ENCODE measurements around the gene PUSL1.

PUSL1 gene

GRCh38 chr1:1307923-1308755, at the start of gene PUSL1, which contains the start of gene ACAP3:
Gene PUSL1, plus strand, starts transcription at chr1:1308597. Its CDS starts 47 bp downstream, at chr1:1308644.
Gene ACAP3, minus strand, starts transcription at chr1:1307930. Its CDS starts 115 bp downstream, at chr1:1307815.
- DNase-seq: peak; percentile 86

GRCh38 chr1:1259119-1259488, 49.3 kb upstream of the PUSL1 start:
- no peak for DNase-seq

GRCh38 chr1:1259540-1259939, 48.9 kb upstream of the PUSL1 start:
- no peak for DNase-seq

- no peak for DNase-seq
Measured at GRCh38 chr1:1259951-1260600, 48.3 kb upstream of the PUSL1 start.

- DNase-seq: no peak
Measured at GRCh38 chr1:1260843-1261560, 47.4 kb upstream of the PUSL1 start.

GRCh38 chr1:1262071-1262470, 46.3 kb upstream of the PUSL1 start:
- no peak for DNase-seq

- DNase-seq: no peak
Measured at GRCh38 chr1:1262758-1263157, 45.6 kb upstream of the PUSL1 start.

GRCh38 chr1:1264026-1264425, 44.4 kb upstream of the PUSL1 start:
- DNase-seq: no peak

- no peak for DNase-seq
Measured at GRCh38 chr1:1264868-1265272, 43.5 kb upstream of the PUSL1 start.

- no peak for DNase-seq
Measured at GRCh38 chr1:1267488-1268283, 40.7 kb upstream of the PUSL1 start.

- DNase-seq: no peak
Measured at GRCh38 chr1:1268284-1268682, 40.1 kb upstream of the PUSL1 start.

GRCh38 chr1:1270813-1271212, 37.6 kb upstream of the PUSL1 start:
- no peak for DNase-seq

GRCh38 chr1:1272341-1273208, 35.8 kb upstream of the PUSL1 start:
- DNase-seq: no peak

- no peak for DNase-seq
Measured at GRCh38 chr1:1273209-1273511, 35.2 kb upstream of the PUSL1 start.

- peak; percentile 88 for DNase-seq
Measured at GRCh38 chr1:1273512-1274298, 34.7 kb upstream of the PUSL1 start, which contains the start of gene UBE2J2. Gene UBE2J2, minus strand, starts transcription at chr1:1273854. Its CDS starts 5,862 bp downstream, at chr1:1267992.

GRCh38 chr1:1274299-1274930, 34.0 kb upstream of the PUSL1 start:
- no peak for DNase-seq

- no peak for DNase-seq
Measured at GRCh38 chr1:1274931-1275431, 33.4 kb upstream of the PUSL1 start.

GRCh38 chr1:1275836-1276235, 32.6 kb upstream of the PUSL1 start:
- no peak for DNase-seq

- no peak for DNase-seq
Measured at GRCh38 chr1:1278620-1279019, 29.8 kb upstream of the PUSL1 start.

GRCh38 chr1:1279028-1279427, 29.4 kb upstream of the PUSL1 start:
- no peak for DNase-seq

Measured in activated effector memory CD4-positive, alpha-beta T cell treated with Interleukin-2 at 50 U/mL for 16 hours (primary cell).